HCT116 (cell line): ENCODE measurements around the gene RPL14. TPM values are rescaled to one million over a fixed set of nuclear protein-coding genes. Genes with fewer than 3 reads are reported as not detected.
A peak's percentile ranks its signal among the peaks of the same experiment; 100 is the strongest.

ENCODE experiments used
- ATAC-seq: fragments of 200-7000 bp; cut with Tn5 transposase; 2 replicates; pipeline ENCODE4 v1.9.1; 2020; ENCODE audit warnings: mild to moderate bottlenecking, moderate library complexity
- BruUV-seq: library from RNA; stranded (reverse); fragments of 400-500 nt; replicated peaks from 2 replicates; lab custom pipeline; 2021; lab: Mats Ljungman, UMichigan
- CTCF ChIA-PET: fragments of 300-600 bp; sonication (Branson Sonifier 250); formaldehyde crosslinking; loops from one replicate; lab custom pipeline; 2021; ENCODE audit warnings: antibody characterized with exemption; lab: Charles Lee
- POLR2A ChIA-PET: fragments of 300-600, 350-600 bp; sonication (Branson Sonifier 250); formaldehyde crosslinking; loops from one replicate; lab custom pipeline; 2021; ENCODE audit warnings: antibody characterized with exemption; lab: Charles Lee
- RAD21 ChIA-PET, 2 experiments: fragments of 300-600 bp; sonication (Branson Sonifier 250); formaldehyde crosslinking; loops; one replicate each; lab custom pipeline; 2023; ENCODE audit warnings: low total read pairs in 2 of 2; ENCODE audit not compliant: uncharacterized antibody in 2 of 2, unreplicated experiment in 2 of 2, low non-redundant PET in 1 of 2; lab: Charles Lee
- DNase-seq: peaks from one replicate; pipeline ENCODE4 v3.0.0-alpha.2; 2010; ENCODE audit warnings: low read depth, low spot score
- H2AFZ ChIP-seq: fragments of 200-600 bp; shearing (Covaris generic), sonication (generic); 2 replicates; pipeline ENCODE4 v1.6.1; 2017; ENCODE audit warnings: low read depth, mixed run types, mixed read lengths, antibody characterized with exemption, low read length; ENCODE audit not compliant: poor library complexity, severe bottlenecking
- H3K27ac ChIP-seq: 2 replicates; pipeline ENCODE4 v1.5.1; 2012; ENCODE audit warnings: low read depth, low read length
- H3K27me3 ChIP-seq: fragments of 200-600 bp; sonication (generic); 2 replicates; pipeline ENCODE4 v1.6.1; 2016; ENCODE audit warnings: mixed run types, low read length, mixed read lengths; ENCODE audit not compliant: insufficient read depth
- H3K36me3 ChIP-seq, 2 experiments: fragments of 200-500 bp in 1 of 2; fragments of 200-600 bp in 1 of 2; sonication (Bioruptor generic) in 1 of 2; sonication (generic) in 1 of 2; 2 replicates each; pipeline versions ENCODE4 v1.5.1 to v1.6.1; 2014 to 2016; ENCODE audit warnings: low read length in 2 of 2, inconsistent platforms in 1 of 2, mixed read lengths in 1 of 2, mixed run types in 1 of 2; ENCODE audit not compliant: insufficient read depth in 2 of 2, control insufficient read depth in 1 of 2
- H3K4me1 ChIP-seq, 2 experiments: fragments of 200-600 bp in 1 of 2; sonication (generic) in 1 of 2; 2 replicates each; pipeline versions ENCODE4 v1.5.1 to v1.6.1; 2012 to 2017; ENCODE audit warnings: low read length in 2 of 2, inconsistent platforms in 1 of 2, mild to moderate bottlenecking in 1 of 2, mixed read lengths in 1 of 2, mixed run types in 1 of 2, moderate library complexity in 1 of 2; ENCODE audit not compliant: insufficient read depth in 2 of 2, control insufficient read depth in 1 of 2
- H3K4me2 ChIP-seq: fragments of 200-600 bp; sonication (generic); 2 replicates; pipeline ENCODE4 v1.6.1; 2017; ENCODE audit warnings: mixed run types, low read length, mixed read lengths
- H3K4me3 ChIP-seq, 2 experiments: fragments of 200-600 bp in 1 of 2; sonication (generic) in 1 of 2; replicated peaks in 1 of 2; 2 replicates each; pipeline ENCODE4 v1.5.1; 2011 to 2016; ENCODE audit warnings: low read length in 2 of 2, control low read depth in 1 of 2, low read depth in 1 of 2, mild to moderate bottlenecking in 1 of 2, mixed read lengths in 1 of 2, mixed run types in 1 of 2
- H3K79me2 ChIP-seq: fragments of 200-600 bp; sonication (generic); 2 replicates; pipeline ENCODE4 v1.6.1; 2017; ENCODE audit warnings: mild to moderate bottlenecking, mixed run types, low read length, moderate library complexity, mixed read lengths; ENCODE audit not compliant: insufficient read depth
- H3K9ac ChIP-seq: fragments of 200-600 bp; sonication (generic); 2 replicates; pipeline ENCODE4 v1.6.1; 2016; ENCODE audit warnings: low read length, mixed read lengths
- H3K9me2 ChIP-seq: fragments of 200-600 bp; sonication (generic), shearing (Covaris generic); 2 replicates; pipeline ENCODE4 v1.6.1; 2017; ENCODE audit warnings: mixed run types, mild to moderate bottlenecking, moderate library complexity; ENCODE audit not compliant: insufficient read depth
- H3K9me3 ChIP-seq, 2 experiments: fragments of 200-500 bp in 1 of 2; fragments of 200-600 bp in 1 of 2; sonication (Bioruptor generic) in 1 of 2; sonication (generic) in 1 of 2; 2 replicates each; pipeline ENCODE4 v1.6.1; 2014 to 2017; ENCODE audit warnings: low read length in 2 of 2, mixed read lengths in 2 of 2, inconsistent platforms in 1 of 2, low read depth in 1 of 2, mild to moderate bottlenecking in 1 of 2, mixed run types in 1 of 2, moderate library complexity in 1 of 2; ENCODE audit not compliant: control insufficient read depth in 1 of 2, insufficient read depth in 1 of 2
- H4K20me1 ChIP-seq: fragments of 200-600 bp; sonication (generic), shearing (Covaris generic); 2 replicates; pipeline ENCODE4 v1.6.1; 2017; ENCODE audit warnings: mixed run types, mild to moderate bottlenecking, moderate library complexity; ENCODE audit not compliant: insufficient read depth
- CBX3 ChIP-seq: IDR thresholded peaks from 2 replicates; pipeline ENCODE4 v1.6.1; 2012; ENCODE audit warnings: low read depth
- CEBPB ChIP-seq: IDR thresholded peaks from 2 replicates; pipeline ENCODE4 v1.6.1; 2012; ENCODE audit warnings: low read depth
- ELF1 ChIP-seq: IDR thresholded peaks from 2 replicates; pipeline ENCODE4 v1.6.1; 2012; ENCODE audit warnings: low read depth, borderline replicate concordance
- EZH2phosphoT487 ChIP-seq: fragments of 200-600 bp; IDR thresholded peaks from 2 replicates; pipeline ENCODE4 v1.6.1; 2018; ENCODE audit warnings: antibody characterized with exemption, borderline replicate concordance
- FOSL1 ChIP-seq: IDR thresholded peaks from 2 replicates; pipeline ENCODE4 v1.6.1; 2012; ENCODE audit warnings: low read depth
- JUND ChIP-seq: IDR thresholded peaks from 2 replicates; pipeline ENCODE4 v1.6.1; 2012
- POLR2AphosphoS5 ChIP-seq: IDR thresholded peaks from 2 replicates; pipeline ENCODE4 v1.6.1; 2011; ENCODE audit warnings: mild to moderate bottlenecking, low read depth, low read length, moderate library complexity
- RAD21 ChIP-seq: IDR thresholded peaks from 2 replicates; pipeline ENCODE4 v1.6.1; 2012; ENCODE audit warnings: low read depth, mild to moderate bottlenecking
- SIN3A ChIP-seq: IDR thresholded peaks from 2 replicates; pipeline ENCODE4 v1.6.1; 2012; ENCODE audit warnings: low read depth
- SP1 ChIP-seq: IDR thresholded peaks from 2 replicates; pipeline ENCODE4 v1.6.1; 2012; ENCODE audit warnings: low read depth
- SRF ChIP-seq: IDR thresholded peaks from 2 replicates; pipeline ENCODE4 v1.6.1; 2012; ENCODE audit warnings: low read depth
- intact Hi-C: fragments of 100-400 bp; cut with micrococcal nuclease; formaldehyde crosslinking; loops from 2 replicates; pipeline ENCODE4 v1.10.0; 2022
- total RNA-seq: library from RNA; stranded (reverse); gene quantifications from one replicate; pipeline ENCODE4 v1.2.1, GENCODE V29; 2021; ENCODE audit not compliant: unreplicated experiment
- TF ChIP-seq, protein P1 (sequence below): IDR thresholded peaks from 2 replicates; pipeline ENCODE4 v1.6.1; 2012
- TF ChIP-seq, protein P2 (sequence below): IDR thresholded peaks from 2 replicates; pipeline ENCODE4 v1.6.1; 2012
- TF ChIP-seq, protein P3 (sequence below): IDR thresholded peaks from 2 replicates; pipeline ENCODE4 v1.6.1; 2011; ENCODE audit warnings: mild to moderate bottlenecking, low read length, moderate library complexity; ENCODE audit not compliant: insufficient replicate concordance; ENCODE audit errors: extremely low read depth

Gene RPL14
- total RNA-seq, 1 experiment from 2014 or later = 2,938 TPM

DNA sequence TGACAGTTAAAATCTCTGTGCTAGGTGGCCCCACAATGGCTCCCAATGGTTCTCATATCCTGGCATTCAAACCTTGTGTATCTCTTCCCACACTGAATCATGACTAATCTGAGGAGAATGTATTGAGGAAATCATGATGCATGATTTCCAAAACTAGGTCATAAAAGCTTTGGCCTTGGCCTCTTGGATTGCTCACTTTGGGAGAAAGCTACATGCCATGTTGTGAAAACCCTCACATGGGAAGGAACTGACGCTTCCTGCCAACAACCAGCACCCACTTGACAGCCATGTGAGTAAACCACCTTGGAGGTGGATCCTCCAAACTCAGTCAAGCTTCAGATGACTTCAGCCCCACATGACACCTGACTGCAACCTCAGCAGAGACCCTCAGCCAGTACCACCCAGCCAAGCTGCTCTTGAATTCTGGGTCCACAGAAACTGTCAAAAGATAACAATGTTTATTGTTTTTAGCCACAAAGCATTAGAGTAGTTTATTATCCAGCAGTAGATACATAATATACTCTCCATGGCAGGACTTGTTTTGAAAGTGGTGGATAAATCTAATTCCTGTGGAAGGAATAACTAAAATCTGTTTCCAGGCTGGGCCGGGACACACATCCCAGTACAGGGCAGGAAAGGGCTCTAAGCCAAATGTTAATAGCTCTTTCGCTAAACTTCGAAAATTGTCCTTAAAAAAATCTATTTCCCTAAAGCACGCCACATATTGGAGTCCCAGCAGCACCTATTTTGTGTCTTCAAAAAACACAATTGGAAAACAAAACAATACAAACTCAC is 47.7 kb downstream of the RPL14 start:
- Histone ChIP-seq H3K9ac (peak overlapping the region; percentile 75), H3K79me2 (peaks cover 4% of the 10 kb centered on the region; the same call in 1 of the 2 replicates), H3K4me1 (peaks cover 11 to 29% of the 10 kb centered on the region in 2 experiments), H3K4me3 (peak overlapping the region; percentile 79 to 86), H3K36me3 (peaks cover under 1 to 4% of the 10 kb centered on the region in 2 experiments; a peak in 2 of 4 replicates), H3K27ac (peak overlapping the region; percentile 73), H3K27me3 (no peaks in the 10 kb centered on the region), H3K9me2 (no peaks in the 10 kb centered on the region), H4K20me1 (no peaks in the 10 kb centered on the region), H2AFZ (peak overlapping the region; percentile 89), H3K9me3 (no peaks in the 10 kb centered on the region), H3K4me2 (peak overlapping the region; percentile 91)
- ChIA-PET POLR2A (interaction anchor here (1.0 to 2.3 kb wide), 5 partner anchors 9 to 48 kb away, joined by 3 to 35 read pairs (median 4); partner anchors contain the start of genes RPL14, ZNF619 and ZNF621), CTCF (interaction anchor here (1.7 kb wide), 1 partner anchor 196 kb away, joined by 4 read pairs; the partner anchor contains the start of gene EIF1B), RAD21 (interaction anchor here in 1 of 2 experiments (1.3 kb wide), 1 partner anchor 19 kb away, joined by 3 read pairs; no protein-coding TSS in a partner anchor)
- peak; percentile 53; the same call in 1 of the 2 replicates for TF ChIP-seq SIN3A
- TF ChIP-seq RAD21 = 0 out of 2 replicates have a peak, but pooled peaks have one; percentile 10
- TF ChIP-seq, protein P1, sequence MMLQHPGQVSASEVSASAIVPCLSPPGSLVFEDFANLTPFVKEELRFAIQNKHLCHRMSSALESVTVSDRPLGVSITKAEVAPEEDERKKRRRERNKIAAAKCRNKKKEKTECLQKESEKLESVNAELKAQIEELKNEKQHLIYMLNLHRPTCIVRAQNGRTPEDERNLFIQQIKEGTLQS = 0 out of 2 replicates have a peak, but pooled peaks have one; percentile 31
- 0 out of 2 replicates have a peak, but pooled peaks have one; percentile 42 for TF ChIP-seq SRF
- TF ChIP-seq, protein P2, sequence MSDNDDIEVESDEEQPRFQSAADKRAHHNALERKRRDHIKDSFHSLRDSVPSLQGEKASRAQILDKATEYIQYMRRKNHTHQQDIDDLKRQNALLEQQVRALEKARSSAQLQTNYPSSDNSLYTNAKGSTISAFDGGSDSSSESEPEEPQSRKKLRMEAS = peak; percentile 72
- TF ChIP-seq CEBPB = peak; percentile 67
- TF ChIP-seq CBX3 = peak; percentile 65; the same call in 1 of the 2 replicates
- TF ChIP-seq FOSL1 = peak; percentile 90
- peak; percentile 30; the same call in 1 of the 2 replicates for TF ChIP-seq POLR2AphosphoS5
- peak; percentile 89 for TF ChIP-seq JUND
- peak; percentile 79 for TF ChIP-seq SP1
- TF ChIP-seq, protein P3, sequence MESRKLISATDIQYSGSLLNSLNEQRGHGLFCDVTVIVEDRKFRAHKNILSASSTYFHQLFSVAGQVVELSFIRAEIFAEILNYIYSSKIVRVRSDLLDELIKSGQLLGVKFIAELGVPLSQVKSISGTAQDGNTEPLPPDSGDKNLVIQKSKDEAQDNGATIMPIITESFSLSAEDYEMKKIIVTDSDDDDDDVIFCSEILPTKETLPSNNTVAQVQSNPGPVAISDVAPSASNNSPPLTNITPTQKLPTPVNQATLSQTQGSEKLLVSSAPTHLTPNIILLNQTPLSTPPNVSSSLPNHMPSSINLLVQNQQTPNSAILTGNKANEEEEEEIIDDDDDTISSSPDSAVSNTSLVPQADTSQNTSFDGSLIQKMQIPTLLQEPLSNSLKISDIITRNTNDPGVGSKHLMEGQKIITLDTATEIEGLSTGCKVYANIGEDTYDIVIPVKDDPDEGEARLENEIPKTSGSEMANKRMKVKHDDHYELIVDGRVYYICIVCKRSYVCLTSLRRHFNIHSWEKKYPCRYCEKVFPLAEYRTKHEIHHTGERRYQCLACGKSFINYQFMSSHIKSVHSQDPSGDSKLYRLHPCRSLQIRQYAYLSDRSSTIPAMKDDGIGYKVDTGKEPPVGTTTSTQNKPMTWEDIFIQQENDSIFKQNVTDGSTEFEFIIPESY = no peak
- no peak for TF ChIP-seq EZH2phosphoT487
- no peak for TF ChIP-seq ELF1
- intact Hi-C loops = loop anchor here (2.0 kb wide), 1 partner anchor 28 kb away; the partner anchor contains the start of gene ZNF619
- BruUV-seq = no TSS peak
- DNase-seq (peak; percentile 66), ATAC-seq (peak; percentile 1; the same call in 1 of the 2 replicates)
